ENCODE results near the gene NHLRC4.

- TF ChIP-seq, protein P1, sequence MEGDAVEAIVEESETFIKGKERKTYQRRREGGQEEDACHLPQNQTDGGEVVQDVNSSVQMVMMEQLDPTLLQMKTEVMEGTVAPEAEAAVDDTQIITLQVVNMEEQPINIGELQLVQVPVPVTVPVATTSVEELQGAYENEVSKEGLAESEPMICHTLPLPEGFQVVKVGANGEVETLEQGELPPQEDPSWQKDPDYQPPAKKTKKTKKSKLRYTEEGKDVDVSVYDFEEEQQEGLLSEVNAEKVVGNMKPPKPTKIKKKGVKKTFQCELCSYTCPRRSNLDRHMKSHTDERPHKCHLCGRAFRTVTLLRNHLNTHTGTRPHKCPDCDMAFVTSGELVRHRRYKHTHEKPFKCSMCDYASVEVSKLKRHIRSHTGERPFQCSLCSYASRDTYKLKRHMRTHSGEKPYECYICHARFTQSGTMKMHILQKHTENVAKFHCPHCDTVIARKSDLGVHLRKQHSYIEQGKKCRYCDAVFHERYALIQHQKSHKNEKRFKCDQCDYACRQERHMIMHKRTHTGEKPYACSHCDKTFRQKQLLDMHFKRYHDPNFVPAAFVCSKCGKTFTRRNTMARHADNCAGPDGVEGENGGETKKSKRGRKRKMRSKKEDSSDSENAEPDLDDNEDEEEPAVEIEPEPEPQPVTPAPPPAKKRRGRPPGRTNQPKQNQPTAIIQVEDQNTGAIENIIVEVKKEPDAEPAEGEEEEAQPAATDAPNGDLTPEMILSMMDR (IDR thresholded peaks at IDR 0.05; ENCODE audit: low read depth, low read length, missing input control): no peak
- TF ChIP-seq MAX (IDR thresholded peaks at IDR 0.05): no peak
- TF ChIP-seq GABPA (IDR thresholded peaks at IDR 0.05 in 1 of 2, conservative IDR thresholded peaks at IDR 0.05 in 1 of 2): no peak
- TF ChIP-seq RAD21 (IDR thresholded peaks at IDR 0.05): no peak
- TF ChIP-seq JUND (IDR thresholded peaks at IDR 0.05): no peak
- TF ChIP-seq, protein P2, sequence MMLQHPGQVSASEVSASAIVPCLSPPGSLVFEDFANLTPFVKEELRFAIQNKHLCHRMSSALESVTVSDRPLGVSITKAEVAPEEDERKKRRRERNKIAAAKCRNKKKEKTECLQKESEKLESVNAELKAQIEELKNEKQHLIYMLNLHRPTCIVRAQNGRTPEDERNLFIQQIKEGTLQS (IDR thresholded peaks at IDR 0.05): no peak
- TF ChIP-seq FOXA1 (IDR thresholded peaks at IDR 0.05): no peak
These were observed 19.3 kb downstream of the NHLRC4 start for GRCh38 chr16:586047-586644.

Data from liver (tissue), 3 donors.